HepG2 (cell line): ENCODE results near the gene E2F1. TPM values are rescaled to one million over a fixed set of nuclear protein-coding genes. Genes with fewer than 3 reads are reported as not detected.
A peak's percentile ranks its signal among the peaks of the same experiment; 100 is the strongest.

ENCODE experiments used
- CSRNP1 ChIP-seq: sonication (generic); formaldehyde crosslinking; IDR thresholded peaks from 2 replicates; pipeline ENCODE4 v1.8.1; 2023; ENCODE audit warnings: mild to moderate bottlenecking, missing genetic modification reagents
- CSRNP2 ChIP-seq: sonication (generic); formaldehyde crosslinking; conservative IDR thresholded peaks from 2 replicates; pipeline ENCODE4 v1.8.0; 2022; ENCODE audit warnings: low read depth, missing genetic modification reagents
- EED ChIP-seq: sonication (generic); formaldehyde crosslinking; IDR thresholded peaks from 2 replicates; pipeline ENCODE4 v1.5.0; 2020; ENCODE audit warnings: mild to moderate bottlenecking, missing genetic modification reagents
- KDM5B ChIP-seq: sonication (generic); formaldehyde crosslinking; IDR thresholded peaks from 2 replicates; pipeline ENCODE4 v1.4.0; 2020; ENCODE audit warnings: missing genetic modification reagents, mild to moderate bottlenecking, borderline replicate concordance
- MYNN ChIP-seq: sonication (generic); formaldehyde crosslinking; IDR thresholded peaks from 2 replicates; pipeline ENCODE4 v1.4.0; 2020; ENCODE audit warnings: mild to moderate bottlenecking, low read depth, missing genetic modification reagents
- NFAT5 ChIP-seq: sonication (generic); formaldehyde crosslinking; IDR thresholded peaks from 2 replicates; pipeline ENCODE4 v1.4.0; 2020; ENCODE audit warnings: missing genetic modification reagents
- NR2C2 ChIP-seq: sonication (generic); formaldehyde crosslinking; IDR thresholded peaks from 2 replicates; pipeline ENCODE4 v1.4.0; 2020; ENCODE audit warnings: missing genetic modification reagents, mild to moderate bottlenecking, moderate library complexity, borderline replicate concordance
- THAP11 ChIP-seq: IDR thresholded peaks from 2 replicates; pipeline ENCODE4 v1.6.1; 2016; ENCODE audit warnings: missing biosample characterization, missing genetic modification reagents
- ZBTB33 ChIP-seq: sonication (generic); formaldehyde crosslinking; IDR thresholded peaks from 2 replicates; pipeline ENCODE4 v1.4.0; 2020; ENCODE audit warnings: missing genetic modification reagents
- ZKSCAN5 ChIP-seq: sonication (generic); formaldehyde crosslinking; IDR thresholded peaks from 2 replicates; pipeline ENCODE4 v1.5.1; 2020; ENCODE audit warnings: mild to moderate bottlenecking, missing genetic modification reagents
- ZNF101 ChIP-seq: sonication (generic); formaldehyde crosslinking; IDR thresholded peaks from 2 replicates; pipeline ENCODE4 v1.4.0; 2020; ENCODE audit warnings: mild to moderate bottlenecking, low read depth, missing genetic modification reagents, borderline replicate concordance
- ZNF12 ChIP-seq: sonication (generic); formaldehyde crosslinking; IDR thresholded peaks from 2 replicates; pipeline ENCODE4 v1.5.0; 2020; ENCODE audit warnings: missing genetic modification reagents
- ZNF30 ChIP-seq: sonication (generic); formaldehyde crosslinking; IDR thresholded peaks from 2 replicates; pipeline ENCODE4 v1.5.0; 2020; ENCODE audit warnings: mild to moderate bottlenecking, missing genetic modification reagents
- ZNF720 ChIP-seq: sonication (generic); formaldehyde crosslinking; IDR thresholded peaks from 2 replicates; pipeline ENCODE4 v1.4.0; 2020; ENCODE audit warnings: missing genetic modification reagents
- polyA plus RNA-seq, 8 experiments: library from polyadenylated mRNA; depleted of rRNA in 3 of 8; stranded (reverse) in 7 of 8; unstranded in 1 of 8; fragments of >200 nt; fragmentation: Illumina TruSeq in 4 of 8; extraction: Trizol in 4 of 8; gene quantifications; 2 replicates each; pipeline versions ENCODE4 v1.2.1 to v1.2.3, GENCODE V29; 2011 to 2016; ENCODE audit warnings: low read depth in 4 of 8, missing spikeins in 1 of 8, mixed read lengths in 1 of 8; ENCODE audit not compliant: insufficient read depth in 1 of 8
- total RNA-seq, 5 experiments: library from RNA; depleted of rRNA; stranded (reverse); fragments of >200 nt; fragmentation: Illumina TruSeq; extraction: Trizol; gene quantifications; 2 replicates each; pipeline ENCODE4 v1.2.3, GENCODE V29; 2016; ENCODE audit warnings: low read depth in 1 of 5
- TF ChIP-seq, protein P1 (sequence below): sonication (generic); formaldehyde crosslinking; IDR thresholded peaks from 2 replicates; pipeline ENCODE4 v1.5.0; 2020; ENCODE audit warnings: missing genetic modification reagents

The E2F1 gene
- total and polyA plus RNA-seq, 2 of the 13 experiments (the other 11 are each of a cell fraction or from before 2014, with no cell fraction given), result 25.5 to 39.4 TPM

GRCh38 chr20:33686100-33686983, at the start of gene E2F1 (continued):
- TF ChIP-seq ZNF30 (CRISPR knock-in tag) (no peak), KDM5B (CRISPR knock-in tag) (peak; percentile 77; the same call in 1 of the 2 replicates), NR2C2 (CRISPR knock-in tag) (no peak; the same call in 1 of the 2 replicates), THAP11 (peak; percentile 67), ZNF12 (CRISPR knock-in tag) (peak; percentile 25; the same call in 1 of the 2 replicates), CSRNP1 (CRISPR knock-in tag) (no peak; the same call in 1 of the 2 replicates), ZKSCAN5 (CRISPR knock-in tag) (no peak), NFAT5 (CRISPR knock-in tag) (peak; percentile 97), MYNN (CRISPR knock-in tag) (peak; percentile 80; the same call in 1 of the 2 replicates), ZNF720 (0 out of 2 replicates have a peak, but pooled peaks have one; percentile 65), ZBTB33 (CRISPR knock-in tag) (no peak), EED (CRISPR knock-in tag) (peak; percentile 81; the same call in 1 of the 2 replicates), CSRNP2 (CRISPR knock-in tag) (peak; percentile 89; the same call in 1 of the 2 replicates), ZNF101 (CRISPR knock-in tag) (no peak)
- TF ChIP-seq, protein P1, sequence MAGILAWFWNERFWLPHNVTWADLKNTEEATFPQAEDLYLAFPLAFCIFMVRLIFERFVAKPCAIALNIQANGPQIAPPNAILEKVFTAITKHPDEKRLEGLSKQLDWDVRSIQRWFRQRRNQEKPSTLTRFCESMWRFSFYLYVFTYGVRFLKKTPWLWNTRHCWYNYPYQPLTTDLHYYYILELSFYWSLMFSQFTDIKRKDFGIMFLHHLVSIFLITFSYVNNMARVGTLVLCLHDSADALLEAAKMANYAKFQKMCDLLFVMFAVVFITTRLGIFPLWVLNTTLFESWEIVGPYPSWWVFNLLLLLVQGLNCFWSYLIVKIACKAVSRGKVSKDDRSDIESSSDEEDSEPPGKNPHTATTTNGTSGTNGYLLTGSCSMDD (CRISPR knock-in tag), result no peak
